ENCODE data around the gene RIT2.

Gene RIT2

DNA sequence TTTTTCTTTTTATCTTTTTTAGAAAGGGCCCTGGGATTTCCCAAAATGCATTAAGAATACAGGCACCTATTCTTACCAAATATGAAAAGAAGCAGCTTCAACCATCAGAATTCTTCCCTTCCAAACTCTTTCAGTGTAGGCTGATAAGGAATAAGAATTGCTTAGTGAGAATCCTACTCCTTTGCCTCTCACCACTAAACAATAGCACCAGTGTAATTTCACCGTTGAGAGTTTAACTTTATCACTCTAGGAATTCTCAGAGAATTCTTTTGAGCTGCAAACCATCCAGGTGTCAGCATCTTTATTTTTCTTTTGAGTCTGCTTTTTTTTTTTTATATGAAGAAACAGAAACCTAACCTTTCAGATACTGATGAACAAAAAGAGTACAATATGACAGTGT is 194.9 kb downstream of the RIT2 start:
- H3K27me3 ChIP-seq (ENCODE audit: insufficient read depth, low read depth) = no peaks in the 10 kb centered on the region
- H4K20me1 ChIP-seq (ENCODE audit: insufficient read depth) = no peaks in the 10 kb centered on the region
- no peak overlapping the region for H3K4me3 ChIP-seq (IDR thresholded peaks at IDR 0.05; ENCODE audit: insufficient read depth, low read depth, low read length)
- H3K9ac ChIP-seq = no peak overlapping the region
- H3K36me3 ChIP-seq (ENCODE audit: insufficient read depth) = no peaks in the 10 kb centered on the region
- no peak overlapping the region for H3K4me2 ChIP-seq
- H3K27ac ChIP-seq = no peak overlapping the region
- no peaks in the 10 kb centered on the region for H3K79me2 ChIP-seq (ENCODE audit: insufficient read depth, low read depth)
- H2AFZ ChIP-seq (ENCODE audit: low read depth) = no peak overlapping the region
- H3K4me1 ChIP-seq (ENCODE audit: low read depth, poor library complexity, severe bottlenecking) = peaks cover 2% of the 10 kb centered on the region
- no peak for TF ChIP-seq CTCF (conservative IDR thresholded peaks at IDR 0.05; ENCODE audit: low read depth, low read length)

GRCh38 chr18:42915299-42915698 is 200.2 kb downstream of the RIT2 start:
- no peaks in the 10 kb centered on the region for H3K79me2 ChIP-seq (ENCODE audit: insufficient read depth, low read depth)
- no peaks in the 10 kb centered on the region for H4K20me1 ChIP-seq (ENCODE audit: insufficient read depth)
- no peak for TF ChIP-seq CTCF (conservative IDR thresholded peaks at IDR 0.05; ENCODE audit: low read depth, low read length)
- H3K9ac ChIP-seq = no peak overlapping the region
- no peak overlapping the region for H3K4me3 ChIP-seq (IDR thresholded peaks at IDR 0.05; ENCODE audit: insufficient read depth, low read depth, low read length)
- no peaks in the 10 kb centered on the region for H3K36me3 ChIP-seq (ENCODE audit: insufficient read depth)
- H3K4me1 ChIP-seq (ENCODE audit: low read depth, poor library complexity, severe bottlenecking) = no peaks in the 10 kb centered on the region
- H3K4me2 ChIP-seq = no peak overlapping the region
- H2AFZ ChIP-seq (ENCODE audit: low read depth) = no peak overlapping the region
- no peaks in the 10 kb centered on the region for H3K27me3 ChIP-seq (ENCODE audit: insufficient read depth, low read depth)
- H3K27ac ChIP-seq = no peak overlapping the region

DNA sequence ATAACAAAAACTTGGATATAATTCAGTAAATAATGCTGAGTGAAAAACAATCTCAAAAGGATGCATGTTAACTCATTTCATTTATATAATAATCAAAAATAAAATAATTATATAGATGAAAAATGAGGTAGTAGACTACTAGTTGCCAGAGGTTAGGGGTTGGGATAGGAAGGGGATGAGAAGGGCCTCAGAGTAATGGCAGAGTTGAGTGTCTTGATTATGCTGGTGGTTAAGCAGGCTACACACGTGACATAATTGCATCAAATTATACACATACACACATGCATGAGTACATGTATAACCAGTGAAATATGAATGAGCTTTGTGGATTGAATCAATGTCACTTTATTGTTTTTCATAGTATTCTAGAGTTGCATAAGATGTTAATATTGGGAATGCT is 201.0 kb downstream of the RIT2 start:
- H3K27ac ChIP-seq = no peak overlapping the region
- H3K4me3 ChIP-seq (IDR thresholded peaks at IDR 0.05; ENCODE audit: insufficient read depth, low read depth, low read length) = no peak overlapping the region
- H4K20me1 ChIP-seq (ENCODE audit: insufficient read depth) = no peaks in the 10 kb centered on the region
- H3K4me2 ChIP-seq = no peak overlapping the region
- no peaks in the 10 kb centered on the region for H3K27me3 ChIP-seq (ENCODE audit: insufficient read depth, low read depth)
- no peak overlapping the region for H3K9ac ChIP-seq
- H3K4me1 ChIP-seq (ENCODE audit: low read depth, poor library complexity, severe bottlenecking) = no peaks in the 10 kb centered on the region
- H2AFZ ChIP-seq (ENCODE audit: low read depth) = no peak overlapping the region
- no peak for TF ChIP-seq CTCF (conservative IDR thresholded peaks at IDR 0.05; ENCODE audit: low read depth, low read length)
- no peaks in the 10 kb centered on the region for H3K36me3 ChIP-seq (ENCODE audit: insufficient read depth)
- no peaks in the 10 kb centered on the region for H3K79me2 ChIP-seq (ENCODE audit: insufficient read depth, low read depth)

DNA sequence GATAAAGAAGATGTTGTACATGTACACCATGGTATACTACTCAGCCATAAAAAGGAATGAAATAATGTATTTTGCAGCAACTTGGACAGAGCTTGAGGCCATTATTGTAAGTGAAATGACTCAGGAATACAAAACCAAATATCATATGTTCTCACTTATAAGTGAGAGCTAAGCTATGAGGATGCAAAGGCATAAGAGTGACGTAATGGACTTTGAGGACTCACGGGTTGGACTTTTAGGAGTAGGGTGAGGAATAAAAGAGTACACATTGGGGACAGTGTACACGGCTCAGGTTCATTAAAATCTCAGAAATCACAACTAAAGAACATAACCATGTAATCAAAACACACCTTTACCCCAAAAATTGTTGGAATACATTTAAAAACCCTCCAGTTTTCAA is 206.4 kb downstream of the RIT2 start:
- no peak overlapping the region for H3K4me3 ChIP-seq (IDR thresholded peaks at IDR 0.05; ENCODE audit: insufficient read depth, low read depth, low read length)
- H3K27me3 ChIP-seq (ENCODE audit: insufficient read depth, low read depth) = no peaks in the 10 kb centered on the region
- H4K20me1 ChIP-seq (ENCODE audit: insufficient read depth) = no peaks in the 10 kb centered on the region
- no peak for TF ChIP-seq CTCF (conservative IDR thresholded peaks at IDR 0.05; ENCODE audit: low read depth, low read length)
- H3K4me2 ChIP-seq = no peak overlapping the region
- H2AFZ ChIP-seq (ENCODE audit: low read depth) = no peak overlapping the region
- no peak overlapping the region for H3K9ac ChIP-seq
- no peaks in the 10 kb centered on the region for H3K36me3 ChIP-seq (ENCODE audit: insufficient read depth)
- H3K79me2 ChIP-seq (ENCODE audit: insufficient read depth, low read depth) = no peaks in the 10 kb centered on the region
- H3K4me1 ChIP-seq (ENCODE audit: low read depth, poor library complexity, severe bottlenecking) = no peaks in the 10 kb centered on the region
- no peak overlapping the region for H3K27ac ChIP-seq

DNA sequence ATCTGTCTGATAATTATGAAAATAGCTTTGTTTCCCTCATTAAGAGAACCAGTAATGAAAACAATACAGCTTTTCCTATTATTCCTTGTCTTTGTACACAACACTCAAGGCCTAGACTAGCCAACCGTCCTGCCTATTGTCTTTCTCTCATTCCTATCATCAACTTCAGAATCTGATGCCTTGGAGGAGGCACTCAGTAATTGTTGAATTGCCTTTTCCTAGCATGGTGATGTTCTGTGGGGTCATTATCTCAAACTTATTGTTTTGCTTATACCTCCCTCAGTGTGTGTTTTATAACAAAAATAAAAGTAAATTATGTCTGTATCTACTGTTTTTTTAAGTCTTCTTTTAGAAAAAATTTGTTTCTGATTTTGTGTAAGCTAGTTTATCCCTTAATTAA is 208.7 kb downstream of the RIT2 start:
- Histone ChIP-seq H3K36me3 (ENCODE audit: insufficient read depth) (no peaks in the 10 kb centered on the region), H3K4me3 (IDR thresholded peaks at IDR 0.05; ENCODE audit: insufficient read depth, low read depth, low read length) (no peak overlapping the region), H2AFZ (ENCODE audit: low read depth) (no peak overlapping the region), H3K4me2 (no peak overlapping the region), H3K79me2 (ENCODE audit: insufficient read depth, low read depth) (no peaks in the 10 kb centered on the region), H3K27me3 (ENCODE audit: insufficient read depth, low read depth) (no peaks in the 10 kb centered on the region), H3K27ac (no peak overlapping the region), H4K20me1 (ENCODE audit: insufficient read depth) (no peaks in the 10 kb centered on the region), H3K4me1 (ENCODE audit: low read depth, poor library complexity, severe bottlenecking) (no peaks in the 10 kb centered on the region), H3K9ac (no peak overlapping the region)
- TF ChIP-seq CTCF (conservative IDR thresholded peaks at IDR 0.05; ENCODE audit: low read depth, low read length) = no peak

Data from KMS-11 (cell line).